Stomach (tissue), 4 donors: ENCODE results near the gene MCTP2.

Experiments
- EP300 ChIP-seq: sonication (generic); formaldehyde crosslinking; IDR thresholded peaks from one replicate; pipeline ENCODE4 v1.6.1; 2017; ENCODE audit warnings: antibody characterized with exemption
- POLR2A ChIP-seq, 4 donors: fragments of 450-650 bp; IDR thresholded peaks; one replicate each; pipeline ENCODE4 v1.6.1; 2016; ENCODE audit warnings: antibody characterized with exemption in 4 of 4, control low read depth in 2 of 4, mild to moderate bottlenecking in 1 of 4, moderate library complexity in 1 of 4
- POLR2AphosphoS5 ChIP-seq, 3 donors: sonication (generic); formaldehyde crosslinking; IDR thresholded peaks; one replicate each; pipeline ENCODE4 v1.6.1; 2016; ENCODE audit warnings: antibody characterized with exemption in 3 of 3
- TF ChIP-seq, protein P1 (sequence below), 7 experiments: fragments of 450-650 bp in 4 of 7; fragments of 200-600 bp in 3 of 7; sonication (generic) in 3 of 7; IDR thresholded peaks; one replicate each; pipeline ENCODE4 v1.5.1; 2016 to 2019; ENCODE audit warnings: antibody characterized with exemption in 7 of 7, control low read depth in 2 of 7, mild to moderate bottlenecking in 1 of 7

DNA sequence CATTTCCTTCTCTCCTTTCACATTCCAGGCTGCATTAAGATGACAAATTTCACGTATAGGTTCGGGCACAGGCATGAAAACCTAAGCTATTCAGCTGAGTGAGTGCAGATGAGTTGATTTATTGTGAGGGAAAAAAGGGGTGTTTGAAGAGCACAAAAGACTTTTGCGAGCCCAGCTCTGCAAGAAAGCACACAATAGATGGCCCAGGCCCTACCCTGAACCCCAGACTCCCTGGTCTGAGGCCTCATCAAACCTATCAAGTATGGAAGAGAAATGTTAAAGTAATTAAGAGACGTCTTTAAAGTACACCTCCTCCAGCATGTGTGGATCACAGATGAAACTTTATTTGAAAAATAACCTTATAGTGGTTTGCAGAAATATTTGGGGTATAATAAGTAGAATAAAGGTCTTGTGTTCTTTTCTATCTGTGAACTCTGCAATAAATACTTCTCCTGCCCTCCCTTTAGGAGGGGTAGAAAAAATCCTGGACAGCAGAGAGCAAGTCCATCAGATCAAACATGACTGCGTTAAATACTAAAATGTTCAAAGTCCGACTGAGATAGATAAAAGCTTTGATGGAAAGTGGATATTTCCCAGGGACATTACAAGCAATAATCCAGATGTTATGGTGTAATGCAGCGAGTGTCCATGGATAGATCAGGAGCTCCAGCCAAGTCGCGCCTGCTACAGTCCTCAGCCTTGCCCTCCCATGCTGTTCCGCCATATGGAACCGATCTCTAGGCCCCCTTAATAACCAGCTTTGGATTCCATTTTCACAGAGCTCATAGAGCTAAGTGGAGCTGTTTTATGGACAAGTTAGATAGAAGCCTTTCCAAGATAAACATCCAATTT, 121.5 kb downstream of the MCTP2 start:
- TF ChIP-seq POLR2AphosphoS5 (IDR thresholded peaks at IDR 0.05) (no peak), POLR2A (IDR thresholded peaks at IDR 0.05) (no peak), EP300 (no peak)
- TF ChIP-seq, protein P1, sequence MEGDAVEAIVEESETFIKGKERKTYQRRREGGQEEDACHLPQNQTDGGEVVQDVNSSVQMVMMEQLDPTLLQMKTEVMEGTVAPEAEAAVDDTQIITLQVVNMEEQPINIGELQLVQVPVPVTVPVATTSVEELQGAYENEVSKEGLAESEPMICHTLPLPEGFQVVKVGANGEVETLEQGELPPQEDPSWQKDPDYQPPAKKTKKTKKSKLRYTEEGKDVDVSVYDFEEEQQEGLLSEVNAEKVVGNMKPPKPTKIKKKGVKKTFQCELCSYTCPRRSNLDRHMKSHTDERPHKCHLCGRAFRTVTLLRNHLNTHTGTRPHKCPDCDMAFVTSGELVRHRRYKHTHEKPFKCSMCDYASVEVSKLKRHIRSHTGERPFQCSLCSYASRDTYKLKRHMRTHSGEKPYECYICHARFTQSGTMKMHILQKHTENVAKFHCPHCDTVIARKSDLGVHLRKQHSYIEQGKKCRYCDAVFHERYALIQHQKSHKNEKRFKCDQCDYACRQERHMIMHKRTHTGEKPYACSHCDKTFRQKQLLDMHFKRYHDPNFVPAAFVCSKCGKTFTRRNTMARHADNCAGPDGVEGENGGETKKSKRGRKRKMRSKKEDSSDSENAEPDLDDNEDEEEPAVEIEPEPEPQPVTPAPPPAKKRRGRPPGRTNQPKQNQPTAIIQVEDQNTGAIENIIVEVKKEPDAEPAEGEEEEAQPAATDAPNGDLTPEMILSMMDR (IDR thresholded peaks at IDR 0.05) = no peak
